ENCODE measurements around the gene EFCAB11. TPM values are rescaled to one million over a fixed set of nuclear protein-coding genes. Genes with fewer than 3 reads are reported as not detected.

Gene EFCAB11
- total RNA-seq, 1 experiment from 2014 or later, result 13.9 TPM

- in situ Hi-C loops (cut with HindIII; ENCODE audit: low pct_unique_long_range_greater_than_20kb, low sequenced_read_pairs), result no loop called here
- no peak for DNase-seq (ENCODE audit: low read depth)
Measured at GRCh38 chr14:89921346-89921745, 33.2 kb downstream of the EFCAB11 start.

- no peak for DNase-seq (ENCODE audit: low read depth)
- in situ Hi-C loops (cut with HindIII; ENCODE audit: low pct_unique_long_range_greater_than_20kb, low sequenced_read_pairs), result no loop called here
Measured at GRCh38 chr14:89920056-89920455, 34.5 kb downstream of the EFCAB11 start.

- in situ Hi-C loops (cut with HindIII; ENCODE audit: low pct_unique_long_range_greater_than_20kb, low sequenced_read_pairs), result no loop called here
- DNase-seq (ENCODE audit: low read depth), result no peak
Measured at GRCh38 chr14:89918721-89919120, 35.8 kb downstream of the EFCAB11 start.

GRCh38 chr14:89915114-89915878 lies 39.2 kb downstream of the EFCAB11 start:
- peak; percentile 44 for DNase-seq (ENCODE audit: low read depth)
- in situ Hi-C loops (cut with HindIII; ENCODE audit: low pct_unique_long_range_greater_than_20kb, low sequenced_read_pairs), result no loop called here

GRCh38 chr14:89912667-89913211 lies 41.8 kb downstream of the EFCAB11 start:
- in situ Hi-C loops (cut with HindIII; ENCODE audit: low pct_unique_long_range_greater_than_20kb, low sequenced_read_pairs), result no loop called here
- DNase-seq (ENCODE audit: low read depth), result peak; percentile 71

- in situ Hi-C loops (cut with HindIII; ENCODE audit: low pct_unique_long_range_greater_than_20kb, low sequenced_read_pairs), result no loop called here
- DNase-seq (ENCODE audit: low read depth), result no peak
Measured at GRCh38 chr14:89912221-89912620, 42.3 kb downstream of the EFCAB11 start.

- no peak for DNase-seq (ENCODE audit: low read depth)
- in situ Hi-C loops (cut with HindIII; ENCODE audit: low pct_unique_long_range_greater_than_20kb, low sequenced_read_pairs), result no loop called here
Measured at GRCh38 chr14:89911010-89911919, 43.3 kb downstream of the EFCAB11 start.

- DNase-seq (ENCODE audit: low read depth), result no peak
- in situ Hi-C loops (cut with HindIII; ENCODE audit: low pct_unique_long_range_greater_than_20kb, low sequenced_read_pairs), result no loop called here
Measured at GRCh38 chr14:89910691-89911009, 43.9 kb downstream of the EFCAB11 start.

- in situ Hi-C loops (cut with HindIII; ENCODE audit: low pct_unique_long_range_greater_than_20kb, low sequenced_read_pairs), result no loop called here
- no peak for DNase-seq (ENCODE audit: low read depth)
Measured at GRCh38 chr14:89909586-89909985, 44.9 kb downstream of the EFCAB11 start.

GRCh38 chr14:89908712-89909450 lies 45.6 kb downstream of the EFCAB11 start:
- in situ Hi-C loops (cut with HindIII; ENCODE audit: low pct_unique_long_range_greater_than_20kb, low sequenced_read_pairs), result no loop called here
- no peak for DNase-seq (ENCODE audit: low read depth)

- no peak for DNase-seq (ENCODE audit: low read depth)
- in situ Hi-C loops (cut with HindIII; ENCODE audit: low pct_unique_long_range_greater_than_20kb, low sequenced_read_pairs), result no loop called here
Measured at GRCh38 chr14:89907655-89908054, 46.9 kb downstream of the EFCAB11 start.

- in situ Hi-C loops (cut with HindIII; ENCODE audit: low pct_unique_long_range_greater_than_20kb, low sequenced_read_pairs), result no loop called here
- DNase-seq (ENCODE audit: low read depth), result no peak
Measured at GRCh38 chr14:89906000-89906399, 48.5 kb downstream of the EFCAB11 start.

GRCh38 chr14:89903340-89903952 lies 51.1 kb downstream of the EFCAB11 start:
- in situ Hi-C loops (cut with HindIII; ENCODE audit: low pct_unique_long_range_greater_than_20kb, low sequenced_read_pairs), result no loop called here
- DNase-seq (ENCODE audit: low read depth), result no peak

- no peak for DNase-seq (ENCODE audit: low read depth)
- in situ Hi-C loops (cut with HindIII; ENCODE audit: low pct_unique_long_range_greater_than_20kb, low sequenced_read_pairs), result no loop called here
Measured at GRCh38 chr14:89902881-89903280, 51.6 kb downstream of the EFCAB11 start.

- in situ Hi-C loops (cut with HindIII; ENCODE audit: low pct_unique_long_range_greater_than_20kb, low sequenced_read_pairs), result no loop called here
- DNase-seq (ENCODE audit: low read depth), result no peak
Measured at GRCh38 chr14:89900802-89901201, 53.7 kb downstream of the EFCAB11 start.

- in situ Hi-C loops (cut with HindIII; ENCODE audit: low pct_unique_long_range_greater_than_20kb, low sequenced_read_pairs), result no loop called here
Measured at GRCh38 chr14:89899917-89900663, 54.4 kb downstream of the EFCAB11 start.

GRCh38 chr14:89899291-89899690 lies 55.2 kb downstream of the EFCAB11 start:
- in situ Hi-C loops (cut with HindIII; ENCODE audit: low pct_unique_long_range_greater_than_20kb, low sequenced_read_pairs), result no loop called here

More at GRCh38 chr14:89899917-89900663, 54.4 kb downstream of the EFCAB11 start:
- DNase-seq (ENCODE audit: low read depth), result no peak

More at GRCh38 chr14:89899291-89899690, 55.2 kb downstream of the EFCAB11 start:
- DNase-seq (ENCODE audit: low read depth), result no peak

Data from Caki2 (cell line).